Measurements from ENCODE around the gene LRP1B.

Gene LRP1B

GRCh38 chr2:141929331-141930252, 201.2 kb downstream of the LRP1B start:
- H4K20me1 ChIP-seq (ENCODE audit: control insufficient read depth, insufficient read depth, low read depth, low read length), result no peaks in the 10 kb centered on the region
- H3K4me1 ChIP-seq (ENCODE audit: control insufficient read depth, low read length), result no peaks in the 10 kb centered on the region
- H3K27ac ChIP-seq (ENCODE audit: low read depth, low read length), result no peak overlapping the region
- no peaks in the 10 kb centered on the region for H3K9me3 ChIP-seq (ENCODE audit: control insufficient read depth, insufficient read depth, low read length)
- H3K79me2 ChIP-seq (ENCODE audit: control insufficient read depth, low read length), result no peaks in the 10 kb centered on the region
- H3K4me2 ChIP-seq (ENCODE audit: low read length), result no peak overlapping the region
- no peaks in the 10 kb centered on the region for H3K27me3 ChIP-seq (ENCODE audit: control insufficient read depth, low read length)
- no peaks in the 10 kb centered on the region for H3K9me2 ChIP-seq (replicated peaks; ENCODE audit: control insufficient read depth, low read length)
- TF ChIP-seq EZH2phosphoT487 (IDR thresholded peaks at IDR 0.05; ENCODE audit: borderline replicate concordance, low read length), result no peak
- TF ChIP-seq CTCF (IDR thresholded peaks at IDR 0.05; ENCODE audit: low read depth, low read length, poor library complexity, severe bottlenecking), result no peak
- no peak overlapping the region for H3K4me3 ChIP-seq (ENCODE audit: low read length)
- H3F3A ChIP-seq (ENCODE audit: control insufficient read depth, insufficient read depth), result no peaks in the 10 kb centered on the region
- no peaks in the 10 kb centered on the region for H3K36me3 ChIP-seq (ENCODE audit: control insufficient read depth, low read length)

DNA sequence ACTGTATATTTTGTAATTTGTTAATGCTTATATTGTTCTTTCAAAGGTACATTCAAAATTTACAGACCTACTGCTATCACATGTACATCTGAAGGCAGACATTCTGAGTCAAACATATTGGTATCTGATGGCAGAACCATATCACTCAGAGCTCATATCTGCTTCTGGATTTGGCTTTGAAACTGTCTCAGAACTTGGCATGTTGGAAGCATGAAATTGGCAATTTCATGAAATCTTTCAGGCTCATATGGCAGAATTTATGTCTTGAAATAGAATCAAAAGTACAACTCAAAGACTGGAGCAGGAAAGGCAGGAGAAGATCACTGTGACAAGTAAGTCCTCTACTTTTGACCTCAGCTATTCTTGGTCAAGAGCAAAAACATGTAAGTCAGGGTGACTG, 202.3 kb downstream of the LRP1B start:
- no peaks in the 10 kb centered on the region for H3F3A ChIP-seq (ENCODE audit: control insufficient read depth, insufficient read depth)
- H4K20me1 ChIP-seq (ENCODE audit: control insufficient read depth, insufficient read depth, low read depth, low read length), result no peaks in the 10 kb centered on the region
- no peaks in the 10 kb centered on the region for H3K79me2 ChIP-seq (ENCODE audit: control insufficient read depth, low read length)
- no peaks in the 10 kb centered on the region for H3K36me3 ChIP-seq (ENCODE audit: control insufficient read depth, low read length)
- no peaks in the 10 kb centered on the region for H3K4me1 ChIP-seq (ENCODE audit: control insufficient read depth, low read length)
- no peak overlapping the region for H3K27ac ChIP-seq (ENCODE audit: low read depth, low read length)
- H3K4me3 ChIP-seq (ENCODE audit: low read length), result no peak overlapping the region
- TF ChIP-seq CTCF (IDR thresholded peaks at IDR 0.05; ENCODE audit: low read depth, low read length, poor library complexity, severe bottlenecking) (no peak), EZH2phosphoT487 (IDR thresholded peaks at IDR 0.05; ENCODE audit: borderline replicate concordance, low read length) (no peak)
- no peak overlapping the region for H3K4me2 ChIP-seq (ENCODE audit: low read length)
- no peaks in the 10 kb centered on the region for H3K9me3 ChIP-seq (ENCODE audit: control insufficient read depth, insufficient read depth, low read length)
- no peaks in the 10 kb centered on the region for H3K9me2 ChIP-seq (replicated peaks; ENCODE audit: control insufficient read depth, low read length)
- no peaks in the 10 kb centered on the region for H3K27me3 ChIP-seq (ENCODE audit: control insufficient read depth, low read length)

GRCh38 chr2:141927536-141927935, 203.3 kb downstream of the LRP1B start:
- Histone ChIP-seq H3K4me1 (ENCODE audit: control insufficient read depth, low read length) (no peaks in the 10 kb centered on the region), H3K4me2 (ENCODE audit: low read length) (no peak overlapping the region), H4K20me1 (ENCODE audit: control insufficient read depth, insufficient read depth, low read depth, low read length) (no peaks in the 10 kb centered on the region), H3K9me2 (replicated peaks; ENCODE audit: control insufficient read depth, low read length) (no peaks in the 10 kb centered on the region), H3K79me2 (ENCODE audit: control insufficient read depth, low read length) (no peaks in the 10 kb centered on the region), H3K4me3 (ENCODE audit: low read length) (no peak overlapping the region), H3F3A (ENCODE audit: control insufficient read depth, insufficient read depth) (no peaks in the 10 kb centered on the region), H3K36me3 (ENCODE audit: control insufficient read depth, low read length) (no peaks in the 10 kb centered on the region), H3K27me3 (ENCODE audit: control insufficient read depth, low read length) (no peaks in the 10 kb centered on the region), H3K9me3 (ENCODE audit: control insufficient read depth, insufficient read depth, low read length) (no peaks in the 10 kb centered on the region), H3K27ac (ENCODE audit: low read depth, low read length) (no peak overlapping the region)
- TF ChIP-seq CTCF (IDR thresholded peaks at IDR 0.05; ENCODE audit: low read depth, low read length, poor library complexity, severe bottlenecking), result no peak
- TF ChIP-seq EZH2phosphoT487 (IDR thresholded peaks at IDR 0.05; ENCODE audit: borderline replicate concordance, low read length), result no peak
